Hindlimb muscle (tissue), 1 donor: ENCODE data around the gene CAMK1G. TPM values are rescaled to one million over a fixed set of nuclear protein-coding genes. Genes with fewer than 3 reads are reported as not detected.

Source experiments
- DNase-seq: peaks from one replicate; pipeline ENCODE4 v3.0.0-alpha.2; 2013
- polyA plus RNA-seq: library from polyadenylated mRNA; unstranded; fragments of 120-200 nt; gene quantifications from one replicate; pipeline ENCODE4 v1.2.1, GENCODE V29; 2013; ENCODE audit not compliant: insufficient read length

The CAMK1G gene
- polyA plus RNA-seq, 1 donor = not detected

DNA sequence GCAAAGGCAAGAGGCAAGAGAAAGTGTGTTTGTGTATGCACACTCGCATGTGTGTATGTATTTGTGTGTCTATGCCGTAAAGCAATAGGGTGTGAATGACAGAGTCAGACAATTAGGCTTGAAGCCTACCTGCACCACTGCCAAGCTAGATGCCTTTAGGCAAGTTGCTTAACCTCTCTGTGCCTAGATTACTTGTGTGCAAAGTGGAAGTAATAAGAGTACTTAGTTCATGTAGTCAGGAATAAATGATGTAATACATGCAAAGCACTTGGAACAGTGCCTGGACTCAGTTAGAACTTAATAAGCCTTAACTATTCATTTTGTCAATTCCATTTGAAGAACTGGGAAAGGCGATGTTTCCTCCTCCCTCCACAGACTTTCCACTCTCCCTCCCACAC, 37.0 kb downstream of the CAMK1G start:
- no peak for DNase-seq

DNA sequence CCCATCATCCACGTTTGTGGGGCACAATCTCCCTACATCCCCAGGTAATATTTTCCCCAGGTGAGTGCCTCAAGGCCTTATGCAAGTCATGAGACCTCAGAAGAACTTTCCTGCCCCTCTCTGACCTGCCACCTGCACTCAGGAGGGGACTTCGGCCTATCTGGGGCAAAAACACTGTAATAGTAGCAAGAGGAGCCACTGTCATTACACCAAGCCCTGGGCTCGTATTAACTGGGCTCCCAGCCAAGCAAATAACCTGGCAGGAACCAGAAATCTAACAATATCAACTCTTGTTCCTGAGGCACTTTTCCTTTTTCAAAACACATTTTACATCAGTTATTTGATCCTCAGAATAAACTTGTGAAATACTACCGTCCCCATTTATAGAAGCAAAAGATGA, 37.8 kb downstream of the CAMK1G start:
- no peak for DNase-seq

DNA sequence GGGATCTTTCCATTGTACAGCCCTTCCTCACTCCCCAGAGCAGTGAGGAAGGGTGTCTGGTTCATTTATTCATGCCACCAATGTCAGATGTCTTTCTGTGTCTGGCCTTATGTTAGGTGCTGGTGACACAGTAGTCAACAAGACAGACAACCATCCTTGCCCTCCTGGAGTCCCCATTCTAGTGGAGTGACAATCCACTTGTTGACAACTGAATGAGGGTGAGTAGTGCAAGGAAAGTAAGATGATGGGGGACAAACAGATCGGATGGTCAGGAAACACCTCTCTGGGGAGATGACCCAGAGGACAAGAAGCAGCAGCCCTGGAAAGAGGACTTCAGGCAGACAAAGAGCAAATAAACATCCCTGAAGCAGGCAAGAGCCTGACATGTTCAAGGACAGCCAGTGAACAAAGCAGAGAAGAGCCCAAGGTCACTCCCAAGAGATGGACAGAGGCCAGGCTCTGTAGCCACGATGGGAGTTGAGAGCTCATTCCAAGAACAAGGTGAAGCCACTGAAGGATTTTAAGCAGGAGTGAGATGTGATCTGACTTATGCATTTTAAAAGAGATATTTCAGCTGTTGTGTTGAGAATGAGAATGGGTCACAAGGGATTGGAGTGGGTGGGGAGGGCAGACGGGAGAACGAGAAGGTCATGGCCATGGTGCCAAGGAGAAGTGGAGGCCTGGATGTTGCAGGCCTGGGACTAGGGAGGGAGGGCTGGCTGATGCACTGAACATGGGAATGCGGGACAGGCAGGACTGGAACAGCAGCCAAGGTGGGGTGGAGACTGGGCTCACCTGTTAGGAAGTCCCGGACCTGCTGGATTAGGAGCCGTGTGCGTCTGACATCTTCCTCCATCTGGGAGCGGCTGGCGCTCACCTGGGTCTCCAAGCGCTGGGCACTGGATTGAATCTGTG, 38.5 kb downstream of the CAMK1G start:
- no peak for DNase-seq

DNA sequence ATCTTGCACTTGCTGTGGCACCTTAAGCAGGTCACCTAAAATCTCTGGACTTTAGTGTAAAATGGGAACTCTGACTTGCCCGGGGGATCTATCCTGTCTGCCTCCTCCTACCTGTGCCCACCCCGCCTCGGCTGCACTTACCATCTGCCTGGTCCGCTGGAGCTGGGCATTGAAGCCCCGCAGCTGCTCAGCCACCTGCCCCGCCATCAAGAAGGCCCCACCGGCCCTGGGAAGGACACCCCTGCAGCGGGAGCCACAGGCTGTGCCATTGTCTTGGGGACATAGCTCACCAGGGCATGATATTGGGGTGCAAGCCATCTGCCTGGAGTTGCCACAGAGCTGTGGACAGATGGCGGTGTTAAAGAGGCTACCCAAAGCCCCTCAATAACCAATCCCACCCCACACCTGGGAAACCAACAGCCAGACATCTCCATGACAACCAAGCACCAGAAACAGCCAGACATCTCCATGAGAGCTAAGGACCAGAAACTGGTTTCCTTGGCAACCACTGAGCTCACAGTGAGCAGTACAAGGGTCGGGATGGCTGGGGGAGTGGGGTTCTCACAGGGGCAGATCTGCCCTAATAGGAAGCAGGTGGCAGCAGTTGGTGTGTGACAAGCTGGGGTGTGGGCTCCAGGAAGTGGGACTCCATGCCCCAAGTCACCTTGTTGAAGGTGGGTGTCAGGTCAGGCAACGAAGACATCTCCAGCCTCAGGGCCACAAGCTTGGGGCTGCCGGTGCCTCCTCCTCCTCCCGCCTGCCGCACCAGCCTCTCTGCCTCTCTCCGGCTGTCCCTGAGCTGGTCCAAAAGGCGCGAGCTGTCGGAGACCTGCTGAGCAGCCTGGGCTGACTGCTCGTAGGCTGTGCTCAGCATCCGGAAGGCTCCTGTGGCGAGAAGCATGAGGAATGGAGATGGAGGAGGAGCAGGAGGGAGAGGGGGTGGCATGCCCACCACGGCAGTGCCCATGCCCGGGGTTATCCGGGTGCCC, 39.6 kb downstream of the CAMK1G start:
- DNase-seq = no peak

DNA sequence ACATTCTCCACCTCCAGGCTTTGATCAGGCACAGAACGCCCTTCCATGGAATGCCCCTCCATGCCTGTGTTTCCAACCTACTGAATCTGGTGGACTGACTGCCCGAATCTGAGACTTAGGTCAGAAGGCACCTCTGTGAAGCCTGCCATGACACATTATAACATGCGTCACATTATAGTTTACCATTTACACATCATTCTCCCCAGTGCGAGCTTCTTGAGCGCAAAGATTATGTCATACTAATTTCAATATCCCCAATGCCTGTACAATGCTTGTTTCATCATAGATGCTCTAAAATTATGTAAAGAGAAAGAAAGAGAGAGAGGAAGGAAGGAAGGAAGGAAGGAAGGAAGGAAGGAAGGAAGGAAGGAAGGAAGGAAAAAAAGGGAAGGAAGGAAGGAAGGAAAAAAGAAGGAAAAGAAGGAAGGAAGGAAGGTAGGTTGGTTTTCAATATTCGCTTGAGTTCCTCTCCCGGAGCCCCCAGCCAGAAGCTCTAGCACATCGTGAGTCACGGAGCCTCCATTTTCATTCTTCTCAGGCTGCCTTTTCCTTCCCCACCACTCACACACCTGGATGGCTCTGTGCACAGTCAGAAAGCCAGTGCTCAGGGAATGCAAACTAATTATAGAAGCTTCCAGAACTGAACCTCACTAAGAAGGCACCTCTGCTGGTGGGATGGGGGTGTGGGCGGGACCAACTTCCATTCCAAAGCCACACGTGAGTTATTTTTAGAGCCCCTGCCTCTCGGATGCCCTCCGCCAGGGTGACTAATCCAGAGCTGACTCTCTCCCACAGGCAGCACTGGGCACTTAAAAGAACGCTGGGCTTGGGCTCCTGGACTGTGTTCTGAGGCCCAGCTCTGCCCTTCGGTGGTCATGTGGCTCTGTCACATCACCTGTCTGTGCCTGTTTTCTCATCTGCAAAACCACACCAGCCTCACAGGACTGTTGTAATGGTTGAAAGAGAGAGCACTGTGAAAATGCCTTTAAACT, 41.3 kb downstream of the CAMK1G start:
- no peak for DNase-seq

DNA sequence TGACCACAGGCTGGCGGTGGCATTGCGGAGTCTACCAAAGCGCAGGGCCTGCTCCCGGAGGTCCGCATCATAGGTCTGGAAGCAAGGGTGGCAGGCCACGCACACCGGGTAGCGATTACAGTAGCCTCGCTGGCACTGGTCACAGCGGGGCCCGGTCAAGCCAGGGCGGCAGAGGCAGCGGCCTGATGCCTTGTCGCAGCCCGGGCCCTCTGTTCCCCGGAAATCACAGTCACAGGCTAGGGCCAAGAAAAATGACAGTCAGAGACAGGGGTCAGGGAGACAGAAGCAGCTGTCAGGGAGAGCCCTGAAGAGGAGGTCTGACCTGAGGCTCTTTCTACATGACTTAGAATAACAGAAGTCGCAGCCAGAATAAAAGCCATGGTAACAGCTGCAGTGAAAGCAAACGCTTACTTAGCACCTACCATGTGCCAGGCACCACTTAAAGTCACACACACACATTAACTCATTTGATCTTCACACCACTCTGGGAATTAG, 42.3 kb downstream of the CAMK1G start:
- DNase-seq = peak; percentile 38

DNA sequence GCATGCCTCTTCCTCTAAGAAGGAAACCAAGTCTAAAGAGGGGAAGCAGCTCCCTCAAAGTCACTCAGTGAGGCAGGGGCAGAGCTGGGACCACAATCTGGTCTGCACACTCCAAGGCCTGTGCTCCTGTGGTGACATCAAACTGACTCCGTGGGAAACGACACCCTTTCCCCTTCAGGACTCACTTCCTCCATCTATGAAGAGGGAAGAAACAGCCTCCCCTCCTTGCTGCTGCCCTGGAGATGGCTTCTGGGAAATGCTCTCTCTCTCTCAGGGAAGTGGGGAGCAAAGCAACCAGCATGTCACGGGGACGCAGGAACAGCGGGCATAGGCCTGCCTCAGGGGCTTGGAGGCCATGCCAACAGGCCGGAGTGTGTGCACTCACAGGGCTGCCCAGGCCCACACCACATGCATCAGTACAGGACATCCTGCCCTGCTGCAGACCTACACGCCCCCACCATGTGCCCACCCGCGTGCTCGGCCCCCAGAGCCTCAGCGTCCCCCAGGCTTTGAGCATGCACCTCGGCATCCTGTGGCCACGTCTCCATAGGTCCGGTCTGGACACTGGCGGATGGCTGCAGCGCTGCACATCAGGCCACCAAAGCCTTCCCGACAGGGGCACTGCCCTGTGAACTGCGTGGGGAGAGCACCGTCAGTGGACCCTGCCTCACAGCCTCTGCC, 43.0 kb downstream of the CAMK1G start:
- DNase-seq = no peak

DNA sequence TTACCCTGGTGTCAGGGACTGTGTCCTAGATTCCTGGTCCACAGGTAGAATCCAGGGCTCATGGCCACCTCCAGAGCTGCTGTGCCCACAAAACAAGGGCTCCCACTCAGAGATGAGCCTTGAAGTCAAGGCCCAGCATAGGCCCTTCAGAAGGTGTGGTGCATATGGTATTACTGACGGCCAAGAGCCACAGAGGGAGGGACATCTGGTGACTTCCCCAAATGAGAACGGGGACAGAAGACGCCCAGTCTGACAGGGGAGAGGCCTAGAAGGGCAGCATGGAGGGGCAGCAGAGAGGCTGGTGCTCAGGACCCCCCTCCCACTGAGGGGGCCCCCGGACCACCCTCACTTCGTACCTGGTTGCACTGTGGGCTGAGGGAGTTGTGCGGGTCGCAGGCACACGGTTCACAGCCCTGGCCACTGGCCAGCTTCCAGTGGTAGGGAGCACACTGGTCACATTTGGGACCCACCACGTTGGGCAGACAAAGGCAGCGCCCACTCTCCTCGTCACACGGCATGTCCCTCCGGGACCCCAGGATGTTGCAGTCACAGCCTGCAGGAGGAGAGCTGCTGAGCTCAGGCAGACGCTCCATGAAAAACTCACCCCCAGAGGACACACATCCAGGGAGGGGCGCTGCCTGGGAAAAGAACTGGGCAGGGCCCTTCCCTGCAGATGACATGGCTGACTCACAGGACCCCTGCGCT, 43.7 kb downstream of the CAMK1G start:
- DNase-seq = no peak

DNA sequence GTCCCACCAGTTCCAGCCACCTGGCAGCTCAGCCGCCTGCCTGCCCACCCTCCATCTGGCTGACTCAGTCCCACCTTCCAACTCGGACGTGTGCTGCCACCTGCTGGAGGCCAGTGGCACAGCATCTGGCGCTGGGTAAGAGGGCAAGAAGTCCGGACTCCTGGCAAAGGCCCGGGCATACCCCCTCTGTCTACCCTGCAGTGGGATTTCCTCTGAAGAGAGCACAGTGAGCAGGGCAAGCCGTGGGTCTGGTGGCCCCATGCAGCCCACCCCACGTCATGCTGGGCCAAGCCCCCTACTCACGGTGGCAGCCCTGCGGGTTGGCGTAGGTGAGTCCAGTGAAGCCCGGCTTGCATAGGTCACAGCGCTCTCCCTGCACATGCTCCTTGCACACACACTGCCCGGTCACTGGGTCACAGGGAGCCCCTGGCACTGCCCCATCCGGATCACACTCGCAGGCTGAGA, 44.2 kb downstream of the CAMK1G start:
- DNase-seq = peak; percentile 68

DNA sequence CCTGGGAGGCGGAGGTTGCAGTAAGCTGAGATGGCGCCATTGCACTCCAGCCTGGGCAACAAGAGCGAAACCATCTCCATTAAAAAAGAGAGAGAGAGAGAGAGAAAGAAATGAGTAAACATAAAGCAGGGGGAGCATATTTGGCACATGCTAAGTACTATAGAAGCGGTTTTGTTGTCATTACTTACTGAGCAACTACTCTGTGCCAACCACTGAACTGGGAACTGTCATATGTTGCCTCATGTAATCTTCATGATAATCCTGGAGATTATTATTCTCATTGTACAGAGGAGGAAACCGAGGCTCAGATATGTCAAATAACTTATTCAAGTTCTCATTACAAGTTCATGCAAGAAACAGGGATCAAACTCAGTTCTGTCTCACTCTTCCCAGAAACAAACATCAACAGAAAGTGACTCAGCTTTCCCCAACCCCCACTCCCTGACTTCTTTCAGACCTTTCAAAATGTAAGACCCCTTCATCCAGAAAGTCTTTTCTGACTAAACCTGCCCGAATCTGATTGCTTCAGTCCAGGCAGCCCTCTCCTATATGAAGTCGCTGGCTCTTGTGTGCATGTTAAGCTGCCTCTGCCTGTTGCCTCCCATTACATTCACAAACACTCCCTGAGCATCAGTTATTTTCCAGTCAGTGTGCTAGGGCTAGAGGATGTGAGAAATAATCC, 45.2 kb downstream of the CAMK1G start:
- DNase-seq = no peak

DNA sequence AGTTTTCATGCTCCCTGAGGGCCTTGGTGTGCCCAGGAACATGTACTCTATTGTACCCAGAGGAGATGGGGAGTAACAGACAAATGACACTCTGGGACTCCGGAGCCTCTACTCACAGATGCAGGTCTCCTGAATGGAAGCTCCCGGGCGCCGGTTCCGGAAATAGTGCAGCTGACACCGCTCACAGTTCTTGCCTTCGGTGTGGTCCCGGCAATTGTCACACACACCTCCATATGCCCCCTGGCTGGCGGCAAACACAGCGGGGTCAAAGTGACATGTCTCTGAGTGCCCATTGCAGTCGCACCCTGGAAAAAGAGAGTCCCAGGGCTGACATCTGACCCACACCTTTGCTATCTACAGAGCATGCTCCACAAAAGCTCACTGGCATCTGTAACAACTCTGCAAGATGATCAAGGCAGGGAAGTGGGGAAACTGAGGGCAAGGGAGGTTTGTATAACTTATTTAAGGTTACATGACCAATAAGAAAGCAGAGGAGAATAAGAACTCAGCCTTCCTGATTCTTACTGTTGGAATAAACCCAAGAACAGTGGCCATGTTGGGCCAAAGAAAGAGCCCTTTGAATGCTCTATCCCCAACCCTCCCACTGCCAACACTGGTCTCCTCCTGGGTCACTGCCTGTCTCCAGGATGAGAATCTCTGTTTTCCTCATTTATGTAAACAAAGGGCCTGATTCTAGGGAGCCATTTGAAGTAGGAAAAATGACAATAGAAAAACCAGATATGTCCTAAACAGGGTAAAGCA, 46.3 kb downstream of the CAMK1G start:
- DNase-seq = no peak

DNA sequence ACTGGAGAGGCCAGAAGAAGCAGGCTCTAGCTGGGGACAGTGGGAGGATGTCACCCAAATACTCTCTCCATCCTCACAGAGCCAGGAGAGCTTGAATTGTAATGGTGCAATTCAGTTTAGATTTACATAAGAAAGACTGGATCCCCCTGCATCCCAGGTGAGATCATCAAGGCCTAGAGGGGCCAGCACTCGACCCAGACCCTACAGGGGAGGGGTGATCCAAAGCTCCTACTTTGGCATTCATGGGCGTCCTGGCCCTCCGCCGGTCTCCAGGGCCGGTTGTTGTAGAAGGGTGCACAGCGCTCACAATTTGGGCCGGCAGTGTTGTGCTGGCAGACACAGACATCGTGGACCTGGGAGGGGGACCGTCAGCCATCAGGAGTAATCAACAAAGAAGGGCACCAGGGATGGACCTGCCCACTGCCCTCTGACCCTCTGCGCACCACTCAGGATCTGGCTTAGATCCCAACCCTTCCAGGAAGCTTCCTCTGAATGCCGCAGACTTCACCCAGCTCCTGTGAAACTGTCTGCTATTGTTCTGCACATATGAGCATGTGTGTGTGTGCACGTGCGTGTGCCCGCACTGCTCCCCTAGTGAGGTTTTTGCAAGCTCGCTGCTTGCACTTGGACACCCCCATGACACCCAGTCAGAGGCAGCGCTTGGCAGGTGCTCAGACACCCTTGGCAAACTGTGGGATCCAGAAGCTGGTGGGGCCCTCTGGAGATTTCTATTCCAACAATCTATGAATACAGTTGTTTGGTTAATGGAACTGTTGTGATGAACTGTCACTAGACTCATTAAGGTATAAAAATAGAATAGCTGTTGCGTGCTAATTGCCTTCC, 47.1 kb downstream of the CAMK1G start:
- DNase-seq = no peak

DNA sequence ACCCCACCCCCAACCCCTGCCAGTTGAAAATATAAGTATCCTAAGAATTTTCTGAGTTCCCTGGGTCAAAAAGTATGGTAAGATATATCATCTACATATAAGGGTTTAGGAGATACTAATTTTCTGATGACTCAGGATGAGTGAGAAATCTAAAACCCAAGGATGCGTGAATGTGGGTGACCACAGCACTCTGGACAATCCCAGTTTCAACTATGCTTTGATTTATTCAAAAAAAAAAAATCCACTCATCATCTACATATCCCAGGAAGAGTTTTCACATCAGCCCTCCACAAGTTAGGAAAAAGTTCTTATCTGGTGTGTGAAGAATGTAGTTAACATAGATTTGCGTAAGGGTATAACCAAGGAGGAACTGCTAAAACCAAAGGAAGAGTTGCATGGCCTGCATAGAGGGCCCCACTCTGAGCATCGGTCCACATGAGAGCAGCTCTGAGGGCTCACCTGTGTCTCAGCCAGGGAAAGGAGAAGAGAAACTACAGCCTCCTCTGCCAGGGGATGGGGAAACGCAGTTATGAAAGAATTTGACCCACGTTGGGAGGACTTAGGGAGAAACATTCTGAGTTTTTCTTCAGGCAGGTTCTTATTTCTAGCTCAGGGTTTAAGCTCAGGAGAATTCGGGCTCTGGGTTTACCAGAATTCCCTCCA, 50.0 kb downstream of the CAMK1G start:
- no peak for DNase-seq

DNA sequence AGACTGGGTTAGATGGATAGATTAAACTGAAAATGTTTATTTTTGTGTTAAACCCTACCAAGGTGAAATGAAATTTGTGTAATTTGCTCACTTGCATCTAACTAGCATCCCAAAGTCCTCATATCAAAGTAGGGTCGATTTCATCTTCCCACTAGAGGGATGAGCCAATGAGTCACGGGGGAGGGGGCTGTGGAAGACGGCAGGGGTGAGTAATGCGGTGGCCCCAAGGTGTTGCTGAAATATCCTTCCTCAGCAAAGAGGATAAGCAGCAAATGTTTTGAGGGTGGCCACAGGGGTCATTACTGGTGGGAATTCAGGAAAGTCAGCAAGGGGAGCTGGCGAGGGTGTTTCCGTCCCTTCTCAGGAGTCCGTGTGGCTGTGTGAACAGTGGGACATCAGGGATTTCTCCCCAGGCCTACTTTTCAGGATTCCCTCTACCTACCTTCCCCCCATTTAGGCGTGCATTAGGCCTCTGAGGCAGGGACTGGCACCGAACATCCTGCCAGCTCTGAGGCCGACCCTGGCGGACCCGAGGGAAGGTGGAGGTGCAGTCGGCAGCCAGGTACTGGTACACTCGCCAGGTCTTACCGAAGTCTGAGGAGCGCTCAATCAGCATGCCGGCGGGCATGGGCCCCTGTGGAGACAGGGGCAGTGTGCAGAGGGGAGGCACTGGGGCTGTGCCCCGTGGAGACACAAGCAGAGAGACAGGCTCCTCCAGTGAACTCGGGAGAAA, 50.7 kb downstream of the CAMK1G start:
- no peak for DNase-seq

DNA sequence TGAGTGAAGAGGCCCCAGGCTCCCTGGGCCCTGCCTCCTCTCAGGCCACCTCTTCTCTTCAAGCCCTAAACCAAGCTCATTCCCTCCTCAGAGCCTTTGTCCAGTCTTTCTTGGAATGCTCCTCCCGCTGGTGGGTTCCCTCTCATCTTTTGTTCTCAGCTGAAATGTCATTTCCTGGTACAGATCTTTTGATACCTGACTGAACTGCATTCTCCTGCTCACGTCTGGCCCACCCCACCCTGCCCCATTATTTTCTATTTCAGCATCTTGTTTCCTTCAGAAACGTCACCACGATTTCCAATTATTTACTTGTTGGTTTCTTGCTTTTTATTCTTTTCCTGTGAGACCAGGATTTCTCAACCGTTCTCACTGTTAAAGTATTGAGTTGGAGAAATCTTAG, 52.3 kb downstream of the CAMK1G start:
- DNase-seq = no peak

DNA sequence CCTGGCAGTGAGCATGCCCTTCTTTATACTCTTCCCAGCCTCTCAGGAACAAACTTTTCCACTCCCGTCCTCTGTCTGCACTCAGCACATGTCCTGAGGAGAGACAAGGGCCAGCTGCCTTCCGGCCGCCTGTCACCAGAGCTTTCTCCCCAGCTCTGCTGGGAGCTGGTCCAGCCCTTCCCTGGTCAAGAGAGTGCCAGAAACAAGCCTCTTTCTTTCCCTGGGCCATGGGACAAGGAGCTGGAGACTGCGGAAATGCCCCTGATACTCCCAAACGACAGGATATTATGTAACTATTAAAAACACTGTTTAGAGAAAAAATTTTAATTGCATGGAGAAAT, 58.3 kb downstream of the CAMK1G start:
- peak; percentile 79 for DNase-seq

DNA sequence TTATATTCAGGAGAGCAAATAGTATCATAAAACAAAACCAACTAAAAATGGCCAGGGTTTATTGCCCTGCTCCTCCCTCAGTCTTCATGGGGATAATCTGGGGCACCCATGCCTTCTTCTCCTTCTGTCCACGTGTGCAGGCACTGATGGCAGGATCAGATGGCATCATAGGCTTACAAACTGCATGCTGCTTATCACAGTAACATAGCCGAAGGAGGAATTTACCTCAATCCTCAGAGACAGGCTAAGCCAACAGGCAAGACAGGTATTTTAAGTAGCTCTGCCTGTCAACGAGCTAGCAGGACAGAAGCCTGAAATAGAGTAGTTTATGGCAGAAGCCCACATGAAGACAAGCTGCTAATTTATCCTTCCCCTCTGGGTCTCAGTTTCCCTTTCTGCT, 59.3 kb downstream of the CAMK1G start:
- no peak for DNase-seq
